H1 (cell line): ENCODE results near the gene CTNND2. TPM values are rescaled to one million over a fixed set of nuclear protein-coding genes. Genes with fewer than 3 reads are reported as not detected.

Source experiments
- CTCF ChIA-PET: fragments of 300-600 bp; sonication (Branson Sonifier 250); formaldehyde crosslinking; loops from one replicate; lab custom pipeline; 2021; ENCODE audit not compliant: partially characterized antibody; lab: Charles Lee
- POLR2A ChIA-PET: fragments of 300-600 bp; sonication (Branson Sonifier 250); formaldehyde crosslinking; loops from one replicate; lab custom pipeline; 2021; ENCODE audit warnings: inconsistent platforms; ENCODE audit not compliant: partially characterized antibody; lab: Charles Lee
- DNase-seq, 2 experiments: peaks; one replicate each; pipeline versions ENCODE4 v3.0.0 to v3.0.0-alpha.2; 2010 to 2022; ENCODE audit warnings: low spot score in 2 of 2, low read depth in 1 of 2, mixed read lengths in 1 of 2
- FAIRE-seq: peaks from 2 replicates; lab custom pipeline; 2011; peaks lifted over from hg19 to GRCh38; lab: Jason Lieb, UNC
- H2AFZ ChIP-seq: 2 replicates; pipeline ENCODE4 v1.8.1; 2012; ENCODE audit warnings: low read length, inconsistent platforms
- H2AK5ac ChIP-seq: 2 replicates; pipeline ENCODE4 v1.6.1; 2013; ENCODE audit warnings: low read depth, low read length
- H2BK120ac ChIP-seq: replicated peaks from 2 replicates; pipeline ENCODE3; 2013; ENCODE audit warnings: low read depth, low read length, inconsistent platforms
- H2BK12ac ChIP-seq: 2 replicates; pipeline ENCODE4 v1.6.1; 2013; ENCODE audit warnings: low read depth, low read length
- H2BK15ac ChIP-seq: 2 replicates; pipeline ENCODE4 v1.6.1; 2013; ENCODE audit warnings: low read length
- H2BK20ac ChIP-seq: 2 replicates; pipeline ENCODE4 v1.6.1; 2013; ENCODE audit warnings: low read length
- H2BK5ac ChIP-seq: 2 replicates; pipeline ENCODE4 v1.6.1; 2013; ENCODE audit warnings: low read depth, low read length
- H3K14ac ChIP-seq: 2 replicates; pipeline ENCODE4 v1.6.1; 2013; ENCODE audit warnings: inconsistent platforms; ENCODE audit not compliant: insufficient read length
- H3K18ac ChIP-seq: 2 replicates; pipeline ENCODE4 v1.6.1; 2013; ENCODE audit warnings: low read length; ENCODE audit errors: extremely low read depth
- H3K23ac ChIP-seq: 2 replicates; pipeline ENCODE4 v1.6.1; 2013; ENCODE audit warnings: inconsistent platforms; ENCODE audit not compliant: insufficient read length
- H3K23me2 ChIP-seq: 2 replicates; pipeline ENCODE4 v1.6.1; 2013; ENCODE audit warnings: low read depth, low read length
- H3K27ac ChIP-seq: 2 replicates; pipeline ENCODE4 v1.6.1; 2011; ENCODE audit warnings: low read depth, low read length, inconsistent platforms
- H3K27me3 ChIP-seq, 4 experiments: replicated peaks in 1 of 4; 1 replicate in 1 of 4; 2 replicates in 3 of 4; pipeline versions ENCODE4 v1.6.1 to v1.8.1; 2011 to 2013; ENCODE audit warnings: low read length in 3 of 4, mild to moderate bottlenecking in 3 of 4, inconsistent platforms in 2 of 4, mixed read lengths in 2 of 4, moderate library complexity in 1 of 4; ENCODE audit not compliant: control insufficient read depth in 3 of 4, insufficient read depth in 3 of 4; ENCODE audit errors: extremely low read depth in 1 of 4
- H3K36me3 ChIP-seq, 4 experiments: 2 replicates each; pipeline versions ENCODE4 v1.6.1 to v1.8.1; 2011 to 2013; ENCODE audit warnings: mild to moderate bottlenecking in 4 of 4, low read length in 3 of 4, moderate library complexity in 2 of 4, control low read depth in 1 of 4, inconsistent platforms in 1 of 4; ENCODE audit not compliant: insufficient read depth in 4 of 4, control insufficient read depth in 2 of 4
- H3K4ac ChIP-seq: replicated peaks from 2 replicates; pipeline ENCODE3; 2013; ENCODE audit warnings: low read length, low read depth, mixed read lengths, inconsistent platforms; ENCODE audit not compliant: insufficient read length
- H3K4me1 ChIP-seq, 4 experiments: replicated peaks in 1 of 4; 1 replicate in 1 of 4; 2 replicates in 3 of 4; pipeline versions ENCODE4 v1.6.1 to v1.8.1; 2011 to 2013; ENCODE audit warnings: low read length in 3 of 4, inconsistent platforms in 2 of 4, mixed read lengths in 1 of 4; ENCODE audit not compliant: insufficient read depth in 4 of 4, control insufficient read depth in 3 of 4
- H3K4me2 ChIP-seq, 2 experiments: 2 replicates each; pipeline versions ENCODE4 v1.6.1 to v1.8.1; 2011 to 2013; ENCODE audit warnings: low read depth in 2 of 2, low read length in 2 of 2, control low read depth in 1 of 2, inconsistent platforms in 1 of 2, mild to moderate bottlenecking in 1 of 2; ENCODE audit not compliant: insufficient read depth in 1 of 2
- H3K4me3 ChIP-seq, 4 experiments: fragments of 200-600, 300-600 bp in 1 of 4; sonication (generic), shearing (Covaris generic), sonication (Bioruptor Twin) in 1 of 4; 2 replicates each; pipeline versions ENCODE4 v1.5.1 to v1.8.1; 2011 to 2016; ENCODE audit warnings: low read length in 4 of 4, low read depth in 3 of 4, control low read depth in 2 of 4, inconsistent platforms in 2 of 4, mild to moderate bottlenecking in 2 of 4, mixed read lengths in 1 of 4, moderate library complexity in 1 of 4; ENCODE audit not compliant: insufficient read depth in 2 of 4; ENCODE audit errors: extremely low read depth in 1 of 4
- H3K56ac ChIP-seq: replicated peaks from 2 replicates; pipeline ENCODE3; 2013; ENCODE audit warnings: low read depth, mild to moderate bottlenecking, mixed read lengths, low read length, inconsistent platforms; ENCODE audit not compliant: insufficient read length
- H3K79me1 ChIP-seq: 2 replicates; pipeline ENCODE4 v1.6.1; 2013; ENCODE audit warnings: low read depth, low read length, control low read depth
- H3K79me2 ChIP-seq, 2 experiments: 2 replicates each; pipeline versions ENCODE4 v1.6.1 to v1.8.1; 2012 to 2013; ENCODE audit warnings: low read length in 2 of 2, mild to moderate bottlenecking in 2 of 2, inconsistent platforms in 1 of 2; ENCODE audit not compliant: insufficient read depth in 2 of 2, control insufficient read depth in 1 of 2
- H3K9ac ChIP-seq, 4 experiments: replicated peaks in 1 of 4; 1 replicate in 1 of 4; 2 replicates in 3 of 4; pipeline versions ENCODE4 v1.6.1 to v1.8.1; 2011 to 2013; ENCODE audit warnings: low read depth in 3 of 4, low read length in 3 of 4, control low read depth in 2 of 4, mild to moderate bottlenecking in 2 of 4, moderate library complexity in 2 of 4, inconsistent platforms in 1 of 4; ENCODE audit errors: extremely low read depth in 1 of 4
- H3K9me3 ChIP-seq, 2 experiments: 2 replicates each; pipeline versions ENCODE4 v1.6.1 to v1.8.1; 2012 to 2013; ENCODE audit warnings: mild to moderate bottlenecking in 2 of 2, moderate library complexity in 2 of 2, control low read depth in 1 of 2, inconsistent platforms in 1 of 2, low read depth in 1 of 2, low read length in 1 of 2, mixed read lengths in 1 of 2; ENCODE audit not compliant: insufficient read depth in 2 of 2
- H4K20me1 ChIP-seq, 2 experiments: replicated peaks in 1 of 2; 2 replicates each; pipeline versions ENCODE3 to v1.8.1; 2011 to 2013; ENCODE audit warnings: inconsistent platforms in 2 of 2, low read length in 2 of 2, mild to moderate bottlenecking in 1 of 2; ENCODE audit not compliant: insufficient read depth in 2 of 2, control insufficient read depth in 1 of 2
- H4K5ac ChIP-seq: 2 replicates; pipeline ENCODE4 v1.6.1; 2013; ENCODE audit warnings: low read length, low read depth, mixed read lengths, inconsistent platforms; ENCODE audit not compliant: insufficient read length
- H4K8ac ChIP-seq: 2 replicates; pipeline ENCODE4 v1.8.0; 2013; ENCODE audit warnings: mild to moderate bottlenecking, moderate library complexity, low read length, inconsistent platforms; ENCODE audit not compliant: insufficient read depth; ENCODE audit errors: extremely low read depth
- H4K91ac ChIP-seq: replicated peaks from 2 replicates; pipeline ENCODE3; 2013; ENCODE audit warnings: low read length, mixed read lengths, inconsistent platforms; ENCODE audit not compliant: insufficient read length
- KDM5A ChIP-seq: fragments of 200-600 bp; IDR thresholded peaks from 2 replicates; pipeline ENCODE4 v1.7.1; 2012; ENCODE audit warnings: mild to moderate bottlenecking, low read length, inconsistent platforms, mixed read lengths
- NRF1 ChIP-seq: IDR thresholded peaks from 2 replicates; pipeline ENCODE4 v1.6.1; 2011; ENCODE audit warnings: mild to moderate bottlenecking, low read depth, low read length, improper control_type of control experiment
- WGBS, 2 experiments: shearing (Covaris generic) in 1 of 2; methylation state at CpG; one replicate each; pipeline versions ENCODE4 v1.1.6 to v1.1.7; 2013 to 2015; ENCODE audit warnings: low lambda C conversion rate in 2 of 2, mixed read lengths in 2 of 2, inconsistent platforms in 1 of 2, low coverage in 1 of 2, missing lambda C conversion rate in 1 of 2; ENCODE audit not compliant: insufficient replicate concordance in 2 of 2, insufficient coverage in 1 of 2, insufficient read length in 1 of 2; ENCODE audit errors: extremely low coverage in 1 of 2, missing lambda C conversion rate in 1 of 2; 5-methylcytosine and 5-hydroxymethylcytosine counted together
- polyA plus RNA-seq, 7 experiments: library from polyadenylated mRNA; depleted of rRNA in 3 of 7; stranded (reverse) in 5 of 7; unstranded in 2 of 7; fragments of >200 nt in 5 of 7; fragments of 200-250 nt in 2 of 7; gene quantifications; 1 replicate in 5 of 7; 2 replicates in 1 of 7; 4 replicates in 1 of 7; pipeline versions ENCODE4 v1.2.1 to v1.2.3, GENCODE V29; 2011 to 2013; ENCODE audit warnings: missing spikeins in 2 of 7, mixed read lengths in 2 of 7
- total RNA-seq: library from RNA; stranded (reverse); fragmentation: NEBNext Ultra II Directional; extraction: Animal tissue kit (Norgen Biotek cat#: 25700); gene quantifications from 2 replicates; pipeline ENCODE4 v1.2.1, GENCODE V29; 2021

Gene CTNND2
- total and polyA plus RNA-seq, 2 of the 8 experiments (the other 6 are each of a cell fraction or from before 2014, with no cell fraction given), result 7.4 to 14.2 TPM

GRCh38 chr5:11334404-11334803, 569.8 kb downstream of the CTNND2 start:
- POLR2A ChIA-PET, result no interaction called here
- Histone ChIP-seq H3K36me3 (no peaks in the 10 kb centered on the region), H4K20me1 (no peaks in the 10 kb centered on the region), H2BK5ac (no peak overlapping the region), H3K27ac (no peak overlapping the region), H3K79me1 (no peaks in the 10 kb centered on the region), H3K4ac (no peak overlapping the region), H2BK20ac (no peak overlapping the region), H4K8ac (no peak overlapping the region), H3K18ac (no peak overlapping the region), H3K56ac (no peak overlapping the region), H2BK120ac (no peak overlapping the region), H2BK15ac (no peak overlapping the region), H4K91ac (no peak overlapping the region), H2AK5ac (no peak overlapping the region), H3K9me3 (no peaks in the 10 kb centered on the region), H4K5ac (no peak overlapping the region), H3K9ac (no peak overlapping the region), H3K14ac (no peak overlapping the region), H3K79me2 (no peaks in the 10 kb centered on the region), H3K23me2 (no peaks in the 10 kb centered on the region), H2BK12ac (no peak overlapping the region), H3K4me1 (no peaks in the 10 kb centered on the region), H3K4me3 (no peak overlapping the region), H3K27me3 (no peaks in the 10 kb centered on the region), H3K23ac (no peak overlapping the region), H3K4me2 (no peak overlapping the region)
- 83% methylated on average over 3 of the region's 3 CpGs; no CpG with 5 or more reads in 1 of the 2 experiments for WGBS, 2 experiments
- no peak for DNase-seq
- no peak for FAIRE-seq
- TF ChIP-seq NRF1, result no peak
- TF ChIP-seq KDM5A, result no peak
- TF ChIP-seq, all 59 proteins: peak for 0
- CTCF ChIA-PET, result no interaction called here
- no peak overlapping the region for H2AFZ ChIP-seq
